Mucosa of descending colon (tissue), 3 donors: ENCODE results near the gene RBP3. TPM values are rescaled to one million over a fixed set of nuclear protein-coding genes. Genes with fewer than 3 reads are reported as not detected.

ENCODE experiments used
- ATAC-seq: fragments of 200-7000 bp; cut with Tn5 transposase; one replicate; pipeline ENCODE4 v1.9.1; 2020; ENCODE audit warnings: mild to moderate bottlenecking, moderate library complexity
- DNase-seq, 3 donors: peaks; one replicate each; pipeline ENCODE4 v3.0.0-alpha.2; 2020
- H3K36me3 ChIP-seq: fragments of 200-600 bp; one replicate; pipeline ENCODE4 v1.8.0; 2021; ENCODE audit warnings: low read depth, mild to moderate bottlenecking
- H3K4me1 ChIP-seq: fragments of 200-600 bp; one replicate; pipeline ENCODE4 v1.8.0; 2021; ENCODE audit warnings: low read depth, mild to moderate bottlenecking
- H3K4me3 ChIP-seq: fragments of 200-600 bp; one replicate; pipeline ENCODE4 v1.8.0; 2021; ENCODE audit warnings: mild to moderate bottlenecking
- H3K9me3 ChIP-seq: fragments of 200-600 bp; one replicate; pipeline ENCODE4 v1.8.0; 2021; ENCODE audit warnings: mild to moderate bottlenecking
- CTCF ChIP-seq: fragments of 200-600 bp; IDR thresholded peaks from one replicate; pipeline ENCODE4 v1.8.0; 2022; ENCODE audit warnings: antibody characterized with exemption, mild to moderate bottlenecking
- intact Hi-C, 2 donors: fragments of 100-400 bp; cut with DNase I in 1 of 2; cut with micrococcal nuclease in 1 of 2; formaldehyde crosslinking; loops; one replicate each; pipeline versions ENCODE4 v1.11.0 to v1.11.1; 2022; cut with DNase I, micrococcal nuclease
- total RNA-seq, 3 donors: library from RNA; stranded (reverse); fragmentation: NEBNext Ultra II Directional in 2 of 3; extraction: Animal tissue kit (Norgen Biotek cat#: 25700) in 2 of 3; gene quantifications; one replicate each; pipeline versions ENCODE4 v1.2.1 to v1.2.4, GENCODE V29; 2021 to 2023
- donor health status: DM: no; HTN: no; CAD: no; lungs with moderate emphysema.
- donor health status: DM: no; HTN: no; CAD: no.
- donor health status: DM: no; HTN: yes; CAD: no.

Gene RBP3
- total RNA-seq, 3 donors from 2014 or later: not detected

- no peak for ATAC-seq
- Histone ChIP-seq H3K9me3 (no peaks in the 10 kb centered on the region), H3K4me1 (peaks cover 10% of the 10 kb centered on the region), H3K4me3 (no peak overlapping the region), H3K36me3 (no peaks in the 10 kb centered on the region)
- no peak for TF ChIP-seq CTCF
- intact Hi-C loops: loop anchor here in 1 of 2 donors (10.0 kb wide), 1 partner anchor 290 kb away; no protein-coding TSS in a partner anchor
- DNase-seq: no peak
These were observed 33.7 kb upstream of the RBP3 start for GRCh38 chr10:47314416-47314970.

- Histone ChIP-seq H3K4me3 (no peak overlapping the region), H3K4me1 (peaks cover 10% of the 10 kb centered on the region), H3K36me3 (no peaks in the 10 kb centered on the region), H3K9me3 (no peaks in the 10 kb centered on the region)
- DNase-seq (no peak), ATAC-seq (no peak)
- intact Hi-C loops: loop anchor here (5.0 to 10.0 kb wide), 2 partner anchors 268 to 291 kb away; no protein-coding TSS in a partner anchor
- no peak for TF ChIP-seq CTCF
These were observed 32.7 kb upstream of the RBP3 start for GRCh38 chr10:47315421-47315820.

- Histone ChIP-seq H3K9me3 (no peaks in the 10 kb centered on the region), H3K4me1 (peaks cover 10% of the 10 kb centered on the region), H3K36me3 (no peaks in the 10 kb centered on the region), H3K4me3 (no peak overlapping the region)
- DNase-seq (no peak), ATAC-seq (no peak)
- intact Hi-C loops: loop anchor here (5.0 to 10.0 kb wide), 2 partner anchors 269 to 291 kb away; no protein-coding TSS in a partner anchor
- no peak for TF ChIP-seq CTCF
These were observed 32.0 kb upstream of the RBP3 start for GRCh38 chr10:47316131-47316530.

GRCh38 chr10:47317251-47317650, 30.9 kb upstream of the RBP3 start:
- ATAC-seq (no peak), DNase-seq (no peak)
- TF ChIP-seq CTCF: no peak
- Histone ChIP-seq H3K4me1 (no peaks in the 10 kb centered on the region), H3K36me3 (no peaks in the 10 kb centered on the region), H3K9me3 (no peaks in the 10 kb centered on the region), H3K4me3 (no peak overlapping the region)
- intact Hi-C loops: loop anchor here (5.0 to 10.0 kb wide), 2 partner anchors 270 to 292 kb away; no protein-coding TSS in a partner anchor

GRCh38 chr10:47318706-47319105, 29.5 kb upstream of the RBP3 start:
- TF ChIP-seq CTCF: no peak
- intact Hi-C loops: loop anchor here (5.0 to 10.0 kb wide), 2 partner anchors 271 to 294 kb away; no protein-coding TSS in a partner anchor

More at GRCh38 chr10:47318706-47319105, 29.5 kb upstream of the RBP3 start:
- H3K4me3 ChIP-seq: no peak overlapping the region
- H3K4me1 ChIP-seq: no peaks in the 10 kb centered on the region
- H3K36me3 ChIP-seq: no peaks in the 10 kb centered on the region
- no peak for DNase-seq
- ATAC-seq: no peak
- H3K9me3 ChIP-seq: no peaks in the 10 kb centered on the region
